PC-9 (cell line): ENCODE data around the gene DDX10. TPM values are rescaled to one million over a fixed set of nuclear protein-coding genes. Genes with fewer than 3 reads are reported as not detected.

Experiments
- BruUV-seq: library from RNA; stranded (reverse); fragments of 400-500 nt; replicated peaks from 2 replicates; lab custom pipeline; 2021; lab: Mats Ljungman, UMichigan
- CTCF ChIA-PET: fragments of 300-600 bp; sonication (Branson Sonifier 250); formaldehyde crosslinking; loops from one replicate; lab custom pipeline; 2022; ENCODE audit warnings: antibody characterized with exemption; lab: Charles Lee
- POLR2A ChIA-PET: fragments of 300-600 bp; sonication (Branson Sonifier 250); formaldehyde crosslinking; loops from one replicate; lab custom pipeline; 2022; ENCODE audit warnings: antibody characterized with exemption; ENCODE audit not compliant: unreplicated experiment; lab: Charles Lee
- DNase-seq, 2 experiments: peaks; one replicate each; pipeline versions ENCODE4 v3.0.0 to v3.0.0-alpha.2; 2015 to 2022; ENCODE audit warnings: mixed read lengths in 1 of 2
- H2AFZ ChIP-seq: fragments of 200-600 bp; sonication (generic); 2 replicates; pipeline ENCODE4 v1.8.1; 2017; ENCODE audit warnings: antibody characterized with exemption
- H3F3A ChIP-seq: fragments of 200-600 bp; sonication (generic); 2 replicates; pipeline ENCODE4 v1.8.1; 2017; ENCODE audit warnings: antibody characterized with exemption, mild to moderate bottlenecking, low read depth; ENCODE audit not compliant: insufficient read depth
- H3K27ac ChIP-seq: fragments of 200-600 bp; sonication (generic); 2 replicates; pipeline ENCODE4 v1.6.1; 2016; ENCODE audit warnings: mixed run types
- H3K27me3 ChIP-seq: fragments of 200-600 bp; sonication (generic); 2 replicates; pipeline ENCODE4 v1.6.1; 2016; ENCODE audit warnings: low read depth, mixed run types; ENCODE audit not compliant: insufficient read depth
- H3K36me3 ChIP-seq: fragments of 200-600 bp; sonication (generic); 2 replicates; pipeline ENCODE4 v1.6.1; 2016; ENCODE audit warnings: low read depth, mixed run types
- H3K4me1 ChIP-seq: fragments of 200-600 bp; sonication (generic); replicated peaks from 2 replicates; pipeline ENCODE4 v1.6.1; 2016; ENCODE audit warnings: mixed run types; ENCODE audit not compliant: insufficient read depth
- H3K4me2 ChIP-seq: fragments of 200-600 bp; sonication (generic); 2 replicates; pipeline ENCODE4 v1.6.1; 2017; ENCODE audit warnings: mixed run types
- H3K4me3 ChIP-seq: fragments of 200-600 bp; sonication (generic); 2 replicates; pipeline ENCODE4 v1.6.1; 2016; ENCODE audit warnings: mixed run types
- H3K79me2 ChIP-seq: fragments of 200-600 bp; sonication (generic); 2 replicates; pipeline ENCODE4 v1.6.1; 2017; ENCODE audit warnings: low read depth, mixed run types
- H3K9me2 ChIP-seq: fragments of 200-600 bp; sonication (generic); 2 replicates; pipeline ENCODE4 v1.8.1; 2017; ENCODE audit warnings: mild to moderate bottlenecking; ENCODE audit not compliant: insufficient read depth
- H3K9me3 ChIP-seq: fragments of 200-600 bp; sonication (generic); 2 replicates; pipeline ENCODE4 v1.8.1; 2016; ENCODE audit warnings: low read depth; ENCODE audit not compliant: insufficient read depth
- H4K20me1 ChIP-seq: fragments of 200-600 bp; sonication (generic); 2 replicates; pipeline ENCODE4 v1.8.1; 2017; ENCODE audit not compliant: insufficient read depth
- CTCF ChIP-seq: fragments of 200-600 bp; sonication (generic); conservative IDR thresholded peaks from 2 replicates; pipeline ENCODE4 v1.6.1; 2017; ENCODE audit warnings: mixed run types, antibody characterized with exemption, mild to moderate bottlenecking, moderate library complexity
- EZH2 ChIP-seq: fragments of 200-600 bp; sonication (generic); IDR thresholded peaks from 2 replicates; pipeline ENCODE4 v1.8.0; 2017; ENCODE audit warnings: antibody characterized with exemption, low read depth
- intact Hi-C: fragments of 100-400 bp; cut with micrococcal nuclease; formaldehyde crosslinking; loops from one replicate; pipeline ENCODE4 v1.10.0; 2022; ENCODE audit not compliant: unreplicated experiment
- total RNA-seq: library from RNA; stranded (reverse); gene quantifications from 2 replicates; pipeline ENCODE4 v1.2.3, GENCODE V29; 2021

DDX10 gene
- total RNA-seq, 1 experiment from 2014 or later, result 26.4 TPM

GRCh38 chr11:108914211-108914610 lies 249.3 kb downstream of the DDX10 start:
- BruUV-seq, result no TSS peak
- Histone ChIP-seq H3F3A (peaks cover 10% of the 10 kb centered on the region; the same call in 1 of the 2 replicates), H3K79me2 (no peaks in the 10 kb centered on the region), H3K36me3 (no peaks in the 10 kb centered on the region), H3K4me1 (peaks cover 6% of the 10 kb centered on the region; the same call in 1 of the 2 replicates), H3K9me3 (no peaks in the 10 kb centered on the region), H3K4me2 (no peak overlapping the region), H3K27ac (no peak overlapping the region), H3K4me3 (no peak overlapping the region), H3K27me3 (no peaks in the 10 kb centered on the region), H4K20me1 (no peaks in the 10 kb centered on the region), H3K9me2 (peaks cover 3% of the 10 kb centered on the region; the same call in 1 of the 2 replicates), H2AFZ (no peak overlapping the region)
- ChIA-PET POLR2A (interaction anchor here (0.6 kb wide), 1 partner anchor 21 kb away, joined by 6 read pairs; no protein-coding TSS in a partner anchor), CTCF (no interaction called here)
- TF ChIP-seq EZH2 (no peak), CTCF (no peak)
- intact Hi-C loops, result no loop called here
- DNase-seq, result no peak

GRCh38 chr11:108914981-108915380 lies 250.1 kb downstream of the DDX10 start:
- intact Hi-C loops, result no loop called here

GRCh38 chr11:108915666-108916065 lies 250.8 kb downstream of the DDX10 start:
- H3K4me3 ChIP-seq, result no peak overlapping the region
- peaks cover 10% of the 10 kb centered on the region; the same call in 1 of the 2 replicates for H3F3A ChIP-seq
- no peaks in the 10 kb centered on the region for H3K79me2 ChIP-seq
- ChIA-PET POLR2A (no interaction called here), CTCF (interaction anchor here (0.7 kb wide), 1 partner anchor 520 kb away, joined by 7 read pairs; no protein-coding TSS in a partner anchor)
- no peak for TF ChIP-seq EZH2
- TF ChIP-seq CTCF, result no peak
- no peak for DNase-seq
- intact Hi-C loops, result no loop called here
- H3K36me3 ChIP-seq, result no peaks in the 10 kb centered on the region
- peaks cover 3% of the 10 kb centered on the region; the same call in 1 of the 2 replicates for H3K9me2 ChIP-seq
- H4K20me1 ChIP-seq, result no peaks in the 10 kb centered on the region
- no peaks in the 10 kb centered on the region for H3K27me3 ChIP-seq
- no peaks in the 10 kb centered on the region for H3K4me1 ChIP-seq
- no TSS peak for BruUV-seq
- H3K4me2 ChIP-seq, result no peak overlapping the region
- no peak overlapping the region for H3K27ac ChIP-seq
- H3K9me3 ChIP-seq, result no peaks in the 10 kb centered on the region
- no peak overlapping the region for H2AFZ ChIP-seq

More at GRCh38 chr11:108914981-108915380, 250.1 kb downstream of the DDX10 start:
- TF ChIP-seq CTCF (no peak), EZH2 (no peak)
- Histone ChIP-seq H3F3A (peaks cover 10% of the 10 kb centered on the region; the same call in 1 of the 2 replicates), H2AFZ (no peak overlapping the region), H3K4me3 (no peak overlapping the region), H3K4me1 (peaks cover 5% of the 10 kb centered on the region; the same call in 1 of the 2 replicates), H3K27ac (no peak overlapping the region), H3K4me2 (no peak overlapping the region), H3K27me3 (no peaks in the 10 kb centered on the region), H4K20me1 (no peaks in the 10 kb centered on the region), H3K9me2 (peaks cover 3% of the 10 kb centered on the region; the same call in 1 of the 2 replicates), H3K9me3 (no peaks in the 10 kb centered on the region), H3K79me2 (no peaks in the 10 kb centered on the region), H3K36me3 (no peaks in the 10 kb centered on the region)
- ChIA-PET POLR2A (interaction anchor here (0.6 kb wide), 1 partner anchor 21 kb away, joined by 6 read pairs; no protein-coding TSS in a partner anchor), CTCF (no interaction called here)
- DNase-seq, result no peak
- no TSS peak for BruUV-seq
